SK-N-SH treated with all-trans-retinoic acid at 6 μM for 48 hours (cell line): ENCODE data around the gene DNLZ.

ENCODE experiments used
- ATAC-seq: fragments of 200-7000 bp; cut with Tn5 transposase; 3 replicates; pipeline ENCODE4 v1.9.1; 2020; ENCODE audit warnings: mild to moderate bottlenecking, moderate library complexity
- ARNTL ChIP-seq: fragments of 450-650 bp; formaldehyde crosslinking; IDR thresholded peaks from 2 replicates; pipeline ENCODE4 v1.5.0; 2020; ENCODE audit warnings: low read depth, mild to moderate bottlenecking, moderate library complexity, borderline replicate concordance
- BACH2 ChIP-seq: fragments of 250-450 bp; sonication (Bioruptor Pico); IDR thresholded peaks from 2 replicates; pipeline ENCODE4 v1.9.0; 2021; ENCODE audit warnings: mild to moderate bottlenecking, borderline replicate concordance
- CSRNP3 ChIP-seq: fragments of 250-450 bp; sonication (Bioruptor Pico); IDR thresholded peaks from 2 replicates; pipeline ENCODE4 v1.5.1; 2021; ENCODE audit warnings: mild to moderate bottlenecking, moderate library complexity
- ESRRG ChIP-seq: fragments of 250-450 bp; sonication (Bioruptor Pico); IDR thresholded peaks from 2 replicates; pipeline ENCODE4 v1.6.1; 2021; ENCODE audit warnings: mild to moderate bottlenecking
- ISL1 ChIP-seq: fragments of 250-450 bp; sonication (Bioruptor Pico); IDR thresholded peaks from 2 replicates; pipeline ENCODE4 v2.1.2; 2022; ENCODE audit warnings: mild to moderate bottlenecking, moderate library complexity
- POU6F1 ChIP-seq: fragments of 250-450 bp; sonication (Bioruptor Pico); IDR thresholded peaks from 2 replicates; pipeline ENCODE4 v1.8.0; 2021; ENCODE audit warnings: low read depth, mild to moderate bottlenecking, moderate library complexity, borderline replicate concordance
- PPARA ChIP-seq: fragments of 250-450 bp; sonication (Bioruptor Pico); IDR thresholded peaks from 2 replicates; pipeline ENCODE4 v1.5.0; 2020; ENCODE audit warnings: mild to moderate bottlenecking, borderline replicate concordance
- RARB ChIP-seq: fragments of 250-450 bp; sonication (Bioruptor Pico); IDR thresholded peaks from 2 replicates; pipeline ENCODE4 v1.8.0; 2021; ENCODE audit warnings: mild to moderate bottlenecking, moderate library complexity
- SNAI2 ChIP-seq: fragments of 250-450 bp; sonication (Bioruptor Pico); IDR thresholded peaks from 2 replicates; pipeline ENCODE4 v1.5.0; 2020; ENCODE audit warnings: mild to moderate bottlenecking, moderate library complexity
- TCF4 ChIP-seq: fragments of 250-450 bp; sonication (Bioruptor Pico); IDR thresholded peaks from 2 replicates; pipeline ENCODE4 v1.8.0; 2021; ENCODE audit warnings: mild to moderate bottlenecking, moderate library complexity, borderline replicate concordance
- TOX ChIP-seq: fragments of 250-450 bp; sonication (Bioruptor Pico); IDR thresholded peaks from 2 replicates; pipeline ENCODE4 v1.8.0; 2021; ENCODE audit warnings: mild to moderate bottlenecking, moderate library complexity, borderline replicate concordance
- ZC3H10 ChIP-seq: fragments of 250-450 bp; sonication (Bioruptor Pico); IDR thresholded peaks from 2 replicates; pipeline ENCODE4 v1.5.1; 2021; ENCODE audit warnings: mild to moderate bottlenecking, moderate library complexity
- ZFP30 ChIP-seq: fragments of 450-650 bp; formaldehyde crosslinking; IDR thresholded peaks from 2 replicates; pipeline ENCODE4 v1.5.0; 2022; ENCODE audit warnings: mild to moderate bottlenecking, moderate library complexity
- ZNF565 ChIP-seq: fragments of 450-650 bp; formaldehyde crosslinking; conservative IDR thresholded peaks from 2 replicates; pipeline ENCODE4 v1.5.0; 2020; ENCODE audit warnings: low read depth, mild to moderate bottlenecking, moderate library complexity
- ZNF8 ChIP-seq: fragments of 450-650 bp; formaldehyde crosslinking; IDR thresholded peaks from 2 replicates; pipeline ENCODE4 v1.5.0; 2020; ENCODE audit warnings: mild to moderate bottlenecking, moderate library complexity
- TF ChIP-seq, protein P1 (sequence below): fragments of 250-450 bp; sonication (Bioruptor Pico); IDR thresholded peaks from 2 replicates; pipeline ENCODE4 v1.5.0; 2020; ENCODE audit warnings: mild to moderate bottlenecking, moderate library complexity
- TF ChIP-seq, protein P2 (sequence below): fragments of 250-450 bp; sonication (Bioruptor Pico); IDR thresholded peaks from 2 replicates; pipeline ENCODE4 v1.8.0; 2020; ENCODE audit warnings: mild to moderate bottlenecking, moderate library complexity, borderline replicate concordance

DNLZ gene

GRCh38 chr9:136380381-136380780, 16.8 kb upstream of the DNLZ start:
- ATAC-seq, result no peak
- TF ChIP-seq, protein P1, sequence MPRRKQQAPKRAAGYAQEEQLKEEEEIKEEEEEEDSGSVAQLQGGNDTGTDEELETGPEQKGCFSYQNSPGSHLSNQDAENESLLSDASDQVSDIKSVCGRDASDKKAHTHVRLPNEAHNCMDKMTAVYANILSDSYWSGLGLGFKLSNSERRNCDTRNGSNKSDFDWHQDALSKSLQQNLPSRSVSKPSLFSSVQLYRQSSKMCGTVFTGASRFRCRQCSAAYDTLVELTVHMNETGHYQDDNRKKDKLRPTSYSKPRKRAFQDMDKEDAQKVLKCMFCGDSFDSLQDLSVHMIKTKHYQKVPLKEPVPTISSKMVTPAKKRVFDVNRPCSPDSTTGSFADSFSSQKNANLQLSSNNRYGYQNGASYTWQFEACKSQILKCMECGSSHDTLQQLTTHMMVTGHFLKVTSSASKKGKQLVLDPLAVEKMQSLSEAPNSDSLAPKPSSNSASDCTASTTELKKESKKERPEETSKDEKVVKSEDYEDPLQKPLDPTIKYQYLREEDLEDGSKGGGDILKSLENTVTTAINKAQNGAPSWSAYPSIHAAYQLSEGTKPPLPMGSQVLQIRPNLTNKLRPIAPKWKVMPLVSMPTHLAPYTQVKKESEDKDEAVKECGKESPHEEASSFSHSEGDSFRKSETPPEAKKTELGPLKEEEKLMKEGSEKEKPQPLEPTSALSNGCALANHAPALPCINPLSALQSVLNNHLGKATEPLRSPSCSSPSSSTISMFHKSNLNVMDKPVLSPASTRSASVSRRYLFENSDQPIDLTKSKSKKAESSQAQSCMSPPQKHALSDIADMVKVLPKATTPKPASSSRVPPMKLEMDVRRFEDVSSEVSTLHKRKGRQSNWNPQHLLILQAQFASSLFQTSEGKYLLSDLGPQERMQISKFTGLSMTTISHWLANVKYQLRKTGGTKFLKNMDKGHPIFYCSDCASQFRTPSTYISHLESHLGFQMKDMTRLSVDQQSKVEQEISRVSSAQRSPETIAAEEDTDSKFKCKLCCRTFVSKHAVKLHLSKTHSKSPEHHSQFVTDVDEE (CRISPR knock-in tag), result no peak
- no peak for TF ChIP-seq ARNTL (CRISPR knock-in tag)
- no peak for TF ChIP-seq SNAI2 (CRISPR knock-in tag)

DNA sequence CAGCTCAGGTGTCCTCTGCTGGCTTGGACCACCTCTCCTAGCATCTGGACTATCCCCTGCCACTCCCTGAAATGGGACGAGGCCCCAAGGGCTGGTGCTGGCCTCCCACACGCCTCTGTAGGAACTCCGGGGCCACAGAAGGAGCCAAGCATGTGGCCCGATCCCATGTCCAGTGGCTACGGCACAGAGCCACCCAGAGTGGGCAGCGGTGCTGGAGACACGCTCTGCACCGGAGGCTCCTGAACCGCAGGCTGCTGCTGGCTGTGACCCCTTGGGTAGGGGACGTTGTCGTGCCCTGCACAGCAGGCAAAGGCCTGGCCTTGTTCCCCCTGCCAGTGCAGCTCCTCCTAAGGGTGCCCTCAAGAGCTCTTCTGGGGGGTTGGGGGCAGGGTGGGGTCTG, 16.3 kb upstream of the DNLZ start:
- no peak for ATAC-seq
- TF ChIP-seq TCF4 (CRISPR knock-in tag) (no peak), BACH2 (CRISPR knock-in tag) (no peak), ZFP30 (CRISPR knock-in tag) (no peak), ZNF8 (CRISPR knock-in tag) (no peak), ISL1 (CRISPR knock-in tag) (no peak)

DNA sequence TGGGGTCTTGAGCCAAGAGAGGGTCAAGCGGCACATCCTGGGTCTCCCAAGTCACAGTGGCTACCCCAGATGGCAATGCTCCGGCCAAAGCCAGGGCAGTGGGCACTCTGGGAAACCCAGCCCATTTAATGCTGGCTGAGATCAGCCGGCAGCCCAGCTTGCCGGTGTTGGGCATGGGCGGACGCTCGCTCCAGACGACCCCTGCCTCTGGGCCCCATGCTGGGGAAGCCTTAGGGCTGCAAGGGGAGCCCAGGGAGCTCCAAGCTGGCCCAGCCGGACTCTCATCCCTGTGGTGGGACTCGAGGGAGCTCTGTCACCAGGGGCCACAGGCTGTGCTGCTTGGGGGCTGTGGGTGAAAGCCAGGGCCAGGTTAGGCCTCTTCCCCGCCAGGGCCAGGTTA, 15.9 kb upstream of the DNLZ start:
- no peak for ATAC-seq
- TF ChIP-seq, protein P1 (CRISPR knock-in tag), result no peak
- TF ChIP-seq CSRNP3 (CRISPR knock-in tag), result no peak
- no peak for TF ChIP-seq PPARA (CRISPR knock-in tag)
- no peak for TF ChIP-seq ARNTL (CRISPR knock-in tag)
- TF ChIP-seq, protein P2, sequence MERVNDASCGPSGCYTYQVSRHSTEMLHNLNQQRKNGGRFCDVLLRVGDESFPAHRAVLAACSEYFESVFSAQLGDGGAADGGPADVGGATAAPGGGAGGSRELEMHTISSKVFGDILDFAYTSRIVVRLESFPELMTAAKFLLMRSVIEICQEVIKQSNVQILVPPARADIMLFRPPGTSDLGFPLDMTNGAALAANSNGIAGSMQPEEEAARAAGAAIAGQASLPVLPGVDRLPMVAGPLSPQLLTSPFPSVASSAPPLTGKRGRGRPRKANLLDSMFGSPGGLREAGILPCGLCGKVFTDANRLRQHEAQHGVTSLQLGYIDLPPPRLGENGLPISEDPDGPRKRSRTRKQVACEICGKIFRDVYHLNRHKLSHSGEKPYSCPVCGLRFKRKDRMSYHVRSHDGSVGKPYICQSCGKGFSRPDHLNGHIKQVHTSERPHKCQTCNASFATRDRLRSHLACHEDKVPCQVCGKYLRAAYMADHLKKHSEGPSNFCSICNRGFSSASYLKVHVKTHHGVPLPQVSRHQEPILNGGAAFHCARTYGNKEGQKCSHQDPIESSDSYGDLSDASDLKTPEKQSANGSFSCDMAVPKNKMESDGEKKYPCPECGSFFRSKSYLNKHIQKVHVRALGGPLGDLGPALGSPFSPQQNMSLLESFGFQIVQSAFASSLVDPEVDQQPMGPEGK, result no peak
- no peak for TF ChIP-seq ZC3H10
- TF ChIP-seq POU6F1 (CRISPR knock-in tag), result no peak
- no peak for TF ChIP-seq ZNF8 (CRISPR knock-in tag)
- no peak for TF ChIP-seq TCF4 (CRISPR knock-in tag)
- no peak for TF ChIP-seq ESRRG (CRISPR knock-in tag)
- TF ChIP-seq RARB (CRISPR knock-in tag), result no peak
- no peak for TF ChIP-seq BACH2 (CRISPR knock-in tag)
- TF ChIP-seq ZNF565 (CRISPR knock-in tag), result no peak

DNA sequence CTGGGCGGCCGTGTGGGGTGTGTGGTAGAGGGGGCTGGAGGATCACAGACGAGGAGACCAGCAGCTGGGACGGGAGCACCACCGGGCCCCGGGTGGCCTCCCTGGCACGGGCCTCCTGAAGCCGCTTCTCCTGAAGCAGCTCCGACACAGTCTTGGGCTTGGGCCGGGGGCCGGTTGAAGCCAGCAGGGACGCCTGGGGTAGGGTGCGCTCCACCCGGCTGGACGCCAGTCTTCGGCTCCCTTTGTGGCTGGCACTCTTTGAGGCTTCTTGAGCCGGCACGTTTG, 15.4 kb upstream of the DNLZ start:
- TF ChIP-seq ISL1 (CRISPR knock-in tag) (no peak), BACH2 (CRISPR knock-in tag) (no peak), SNAI2 (CRISPR knock-in tag) (no peak), TOX (CRISPR knock-in tag) (no peak), TCF4 (CRISPR knock-in tag) (no peak), RARB (CRISPR knock-in tag) (no peak)
- ATAC-seq, result no peak
